ENCODE measurements around the gene CYTH3.

Gene CYTH3

DNA sequence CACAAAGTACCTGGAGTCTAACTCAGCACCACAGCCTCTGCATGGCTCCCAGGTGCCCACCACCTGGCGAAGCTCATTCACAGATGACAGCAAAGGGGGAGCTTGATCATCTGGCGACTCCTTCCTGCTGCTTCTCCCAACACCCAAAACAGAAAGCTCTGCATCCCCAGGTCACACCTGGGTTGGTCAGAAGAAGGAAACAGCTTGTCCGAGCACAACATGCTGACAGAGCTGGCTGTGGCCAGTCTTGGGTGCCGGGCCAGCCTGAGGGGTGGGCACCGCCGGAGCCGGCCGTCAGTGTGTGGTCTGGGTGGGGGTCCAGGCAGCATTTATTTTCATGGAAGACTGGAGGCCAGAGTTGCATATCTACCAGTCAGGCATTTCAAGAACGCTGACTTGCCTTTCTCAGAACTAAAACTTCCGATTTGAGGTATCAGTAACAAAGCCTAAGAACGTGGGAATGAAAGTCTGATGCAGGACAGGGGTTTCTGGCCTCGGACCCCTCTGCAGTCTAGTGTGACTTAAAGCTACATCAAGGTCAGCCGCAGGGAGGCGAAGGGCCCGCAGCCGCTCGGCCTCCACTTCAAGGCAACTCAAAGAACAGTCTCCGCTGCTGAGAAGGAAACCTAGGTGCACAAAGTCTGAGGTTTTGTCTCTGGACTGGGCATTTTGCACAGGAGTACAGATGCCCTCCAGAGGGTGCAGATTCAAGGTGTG, 109.6 kb downstream of the CYTH3 start:
- no peaks in the 10 kb centered on the region for H3K4me1 ChIP-seq (ENCODE audit: control insufficient read depth, insufficient read depth, low read length)
- H3K27me3 ChIP-seq (ENCODE audit: control insufficient read depth, insufficient read depth, low read length), result no peaks in the 10 kb centered on the region
- no peak overlapping the region for H3K27ac ChIP-seq (ENCODE audit: low read depth, low read length)
- no peaks in the 10 kb centered on the region for H3K9me3 ChIP-seq (ENCODE audit: control insufficient read depth, insufficient read depth, low read length)
- H3K9ac ChIP-seq (ENCODE audit: low read depth, low read length), result no peak overlapping the region
- peaks cover 52% of the 10 kb centered on the region for H3K36me3 ChIP-seq (ENCODE audit: control insufficient read depth, insufficient read depth, low read length)
- H3K4me3 ChIP-seq (ENCODE audit: low read depth, low read length), result no peak overlapping the region

DNA sequence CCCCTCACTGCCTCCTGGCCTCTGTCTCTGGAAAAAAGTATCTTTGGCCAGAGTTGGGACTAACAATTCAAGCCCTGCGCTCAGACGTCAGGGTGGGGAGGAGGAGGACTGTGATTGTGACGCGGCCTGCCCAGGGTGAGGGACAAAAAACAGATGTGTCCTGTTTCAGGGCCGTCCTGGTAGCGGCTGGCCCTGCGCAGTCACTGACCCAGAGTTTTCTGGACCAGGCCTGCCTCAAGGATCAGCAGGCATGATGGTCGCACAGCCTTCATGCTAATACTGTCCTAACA, 110.1 kb downstream of the CYTH3 start:
- Histone ChIP-seq H3K36me3 (ENCODE audit: control insufficient read depth, insufficient read depth, low read length) (peaks cover 58% of the 10 kb centered on the region), H3K9me3 (ENCODE audit: control insufficient read depth, insufficient read depth, low read length) (no peaks in the 10 kb centered on the region), H3K9ac (ENCODE audit: low read depth, low read length) (no peak overlapping the region), H3K27me3 (ENCODE audit: control insufficient read depth, insufficient read depth, low read length) (no peaks in the 10 kb centered on the region), H3K27ac (ENCODE audit: low read depth, low read length) (no peak overlapping the region), H3K4me1 (ENCODE audit: control insufficient read depth, insufficient read depth, low read length) (no peaks in the 10 kb centered on the region), H3K4me3 (ENCODE audit: low read depth, low read length) (no peak overlapping the region)

DNA sequence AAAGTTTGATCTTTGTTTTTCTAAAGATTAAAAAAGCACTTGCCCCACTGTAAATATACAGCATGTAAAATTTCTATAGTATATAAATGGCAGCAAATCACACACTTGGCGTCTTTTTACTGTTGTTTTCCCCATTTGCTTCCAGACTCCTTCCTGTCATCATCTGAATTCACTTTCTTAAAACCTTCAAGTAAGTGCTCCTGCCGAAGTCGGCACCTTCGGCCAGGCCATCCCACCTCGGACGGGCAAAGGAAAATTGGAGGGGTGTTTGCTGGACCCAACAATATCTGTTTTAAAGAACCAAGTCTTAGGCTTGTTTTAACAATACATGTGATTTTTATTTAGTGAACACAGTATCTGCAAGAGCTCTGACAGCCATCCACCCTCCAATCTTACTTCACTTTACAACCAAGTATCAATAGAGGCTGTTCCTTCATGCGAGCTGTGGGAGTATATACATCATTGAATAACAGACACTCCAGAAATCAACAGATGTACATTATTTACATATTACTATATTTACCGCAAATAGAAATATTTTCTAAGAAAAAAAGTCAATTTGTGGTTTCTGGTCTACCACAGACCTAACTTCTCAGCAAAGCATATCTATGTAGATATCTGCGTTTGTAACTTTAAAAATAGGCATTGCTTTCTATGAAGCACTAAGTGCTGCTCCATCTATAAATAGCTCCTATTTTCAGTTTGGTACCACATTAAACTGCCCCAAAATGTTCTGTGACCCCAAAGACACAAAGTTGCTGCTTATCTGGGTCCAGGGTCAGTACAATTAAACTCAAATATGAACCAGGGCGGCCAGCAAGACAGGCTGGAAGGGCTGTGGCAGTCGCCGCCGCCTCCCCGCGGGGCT, 110.7 kb downstream of the CYTH3 start:
- peaks cover 63% of the 10 kb centered on the region for H3K36me3 ChIP-seq (ENCODE audit: control insufficient read depth, insufficient read depth, low read length)
- no peaks in the 10 kb centered on the region for H3K9me3 ChIP-seq (ENCODE audit: control insufficient read depth, insufficient read depth, low read length)
- no peaks in the 10 kb centered on the region for H3K4me1 ChIP-seq (ENCODE audit: control insufficient read depth, insufficient read depth, low read length)
- no peak overlapping the region for H3K9ac ChIP-seq (ENCODE audit: low read depth, low read length)
- H3K27me3 ChIP-seq (ENCODE audit: control insufficient read depth, insufficient read depth, low read length), result no peaks in the 10 kb centered on the region
- H3K27ac ChIP-seq (ENCODE audit: low read depth, low read length), result no peak overlapping the region
- H3K4me3 ChIP-seq (ENCODE audit: low read depth, low read length), result no peak overlapping the region

DNA sequence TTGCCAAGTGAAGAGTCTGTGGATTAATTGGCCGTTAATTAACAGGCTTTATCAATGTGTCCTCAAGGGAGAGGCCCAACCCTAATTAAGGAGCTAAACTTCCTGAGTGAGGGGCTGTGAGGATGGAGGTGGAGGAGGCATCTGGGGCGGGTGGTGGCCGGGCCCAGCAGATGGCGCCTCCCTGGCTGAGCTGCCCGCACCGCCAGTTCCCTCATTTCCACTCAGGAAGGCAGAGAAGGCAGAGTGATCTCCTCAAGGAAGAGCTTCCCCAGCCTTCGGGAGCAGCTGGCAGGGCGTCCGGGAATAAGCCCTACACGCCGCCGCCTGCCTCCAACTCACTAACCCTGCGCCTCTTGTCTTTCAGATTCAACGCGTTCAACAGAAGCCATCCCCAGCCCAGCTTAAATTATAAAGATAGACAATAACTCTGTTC, 112.2 kb downstream of the CYTH3 start:
- peak overlapping the region; percentile 14 for H3K27ac ChIP-seq (ENCODE audit: low read depth, low read length)
- no peak overlapping the region for H3K9ac ChIP-seq (ENCODE audit: low read depth, low read length)
- no peaks in the 10 kb centered on the region for H3K27me3 ChIP-seq (ENCODE audit: control insufficient read depth, insufficient read depth, low read length)
- peaks cover 78% of the 10 kb centered on the region for H3K36me3 ChIP-seq (ENCODE audit: control insufficient read depth, insufficient read depth, low read length)
- no peak overlapping the region for H3K4me3 ChIP-seq (ENCODE audit: low read depth, low read length)
- no peaks in the 10 kb centered on the region for H3K4me1 ChIP-seq (ENCODE audit: control insufficient read depth, insufficient read depth, low read length)
- no peaks in the 10 kb centered on the region for H3K9me3 ChIP-seq (ENCODE audit: control insufficient read depth, insufficient read depth, low read length)

DNA sequence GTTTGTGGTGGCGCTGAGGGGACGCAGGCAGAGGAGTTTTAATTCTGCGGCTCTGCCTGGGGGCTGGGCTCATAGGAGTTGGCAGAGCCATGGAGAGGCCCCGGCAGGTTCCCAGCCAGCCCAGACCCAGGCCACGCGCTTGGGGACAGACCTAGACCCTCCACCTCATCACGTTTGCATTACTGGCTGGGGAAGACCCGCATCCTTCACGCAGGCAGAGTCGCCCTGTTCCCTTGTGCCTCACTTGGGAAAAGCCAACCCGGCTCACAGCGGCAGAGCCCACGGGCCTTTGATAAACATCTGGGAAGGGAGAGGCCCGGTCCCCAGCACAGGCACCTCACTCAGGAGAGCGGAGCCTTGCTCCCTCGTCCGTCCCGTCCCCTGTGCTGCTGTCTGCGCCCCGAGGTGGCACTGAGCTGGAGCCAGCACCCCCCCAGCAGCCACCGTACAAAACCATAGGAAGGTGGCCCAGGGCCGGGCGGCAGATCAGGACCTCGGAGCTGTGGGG, 112.8 kb downstream of the CYTH3 start:
- peak overlapping the region; percentile 14 for H3K27ac ChIP-seq (ENCODE audit: low read depth, low read length)

DNA sequence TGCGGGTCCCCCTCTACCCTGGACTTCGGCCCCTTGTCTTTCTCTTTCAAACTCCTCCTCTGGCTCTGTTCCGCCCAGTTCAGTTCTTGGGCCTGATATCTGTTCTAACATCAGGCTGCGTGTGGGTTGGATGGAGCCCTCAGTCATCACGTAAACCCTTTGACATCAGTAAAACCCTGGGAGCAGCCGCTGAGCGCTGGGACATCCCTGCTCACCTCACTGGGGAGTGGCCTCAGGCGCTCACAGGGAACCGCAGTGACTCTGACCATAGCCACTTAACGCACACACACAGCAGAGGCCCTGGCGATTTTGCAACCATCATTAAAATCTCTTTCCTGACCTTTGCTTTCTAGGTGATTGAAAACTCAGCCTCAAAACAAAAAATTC, 113.3 kb downstream of the CYTH3 start:
- Histone ChIP-seq H3K4me1 (ENCODE audit: control insufficient read depth, insufficient read depth, low read length) (no peaks in the 10 kb centered on the region), H3K9me3 (ENCODE audit: control insufficient read depth, insufficient read depth, low read length) (no peaks in the 10 kb centered on the region), H3K27me3 (ENCODE audit: control insufficient read depth, insufficient read depth, low read length) (no peaks in the 10 kb centered on the region), H3K9ac (ENCODE audit: low read depth, low read length) (no peak overlapping the region), H3K27ac (ENCODE audit: low read depth, low read length) (no peak overlapping the region), H3K36me3 (ENCODE audit: control insufficient read depth, insufficient read depth, low read length) (peaks cover 83% of the 10 kb centered on the region), H3K4me3 (ENCODE audit: low read depth, low read length) (no peak overlapping the region)

More for the DNA sequence above, 112.8 kb downstream of the CYTH3 start:
- H3K9ac ChIP-seq (ENCODE audit: low read depth, low read length), result no peak overlapping the region
- no peak overlapping the region for H3K4me3 ChIP-seq (ENCODE audit: low read depth, low read length)
- no peaks in the 10 kb centered on the region for H3K27me3 ChIP-seq (ENCODE audit: control insufficient read depth, insufficient read depth, low read length)
- H3K36me3 ChIP-seq (ENCODE audit: control insufficient read depth, insufficient read depth, low read length), result peaks cover 83% of the 10 kb centered on the region
- H3K9me3 ChIP-seq (ENCODE audit: control insufficient read depth, insufficient read depth, low read length), result no peaks in the 10 kb centered on the region
- H3K4me1 ChIP-seq (ENCODE audit: control insufficient read depth, insufficient read depth, low read length), result no peaks in the 10 kb centered on the region

DNA sequence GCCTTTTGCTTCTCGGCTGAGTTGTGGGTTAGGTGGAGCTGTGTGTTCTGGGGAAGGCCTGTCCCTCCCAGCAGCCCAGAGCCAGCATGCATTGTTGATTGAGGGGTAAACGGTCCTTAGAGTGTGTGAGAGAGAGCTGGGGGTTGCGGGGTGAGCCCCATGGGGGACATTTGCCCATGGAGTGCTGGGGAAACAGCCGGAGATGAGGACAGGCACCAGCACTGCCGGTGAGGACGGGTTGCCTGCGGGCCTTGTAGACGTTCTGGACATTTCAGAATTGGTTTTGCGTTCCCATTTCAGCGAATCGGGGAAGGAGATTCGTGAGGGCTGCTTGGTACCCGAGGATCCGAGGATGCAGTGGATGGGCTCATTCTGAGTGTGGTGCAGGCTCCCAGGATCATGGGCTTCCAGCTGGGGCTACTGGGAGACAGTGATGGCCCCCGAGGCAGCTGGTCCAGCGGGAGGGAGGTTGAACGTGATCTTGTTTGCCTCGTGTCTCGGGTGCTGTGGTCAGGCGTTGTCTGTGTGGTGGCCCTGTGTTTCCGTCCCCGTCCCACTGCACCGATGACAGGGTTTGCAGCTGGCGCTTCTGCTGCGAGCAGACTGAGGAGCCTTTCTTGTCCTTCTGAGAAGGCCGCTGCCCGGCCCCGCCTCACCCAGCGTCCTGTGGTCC, 113.9 kb downstream of the CYTH3 start:
- no peak overlapping the region for H3K27ac ChIP-seq (ENCODE audit: low read depth, low read length)
- no peak overlapping the region for H3K9ac ChIP-seq (ENCODE audit: low read depth, low read length)
- peaks cover 83% of the 10 kb centered on the region for H3K36me3 ChIP-seq (ENCODE audit: control insufficient read depth, insufficient read depth, low read length)

DNA sequence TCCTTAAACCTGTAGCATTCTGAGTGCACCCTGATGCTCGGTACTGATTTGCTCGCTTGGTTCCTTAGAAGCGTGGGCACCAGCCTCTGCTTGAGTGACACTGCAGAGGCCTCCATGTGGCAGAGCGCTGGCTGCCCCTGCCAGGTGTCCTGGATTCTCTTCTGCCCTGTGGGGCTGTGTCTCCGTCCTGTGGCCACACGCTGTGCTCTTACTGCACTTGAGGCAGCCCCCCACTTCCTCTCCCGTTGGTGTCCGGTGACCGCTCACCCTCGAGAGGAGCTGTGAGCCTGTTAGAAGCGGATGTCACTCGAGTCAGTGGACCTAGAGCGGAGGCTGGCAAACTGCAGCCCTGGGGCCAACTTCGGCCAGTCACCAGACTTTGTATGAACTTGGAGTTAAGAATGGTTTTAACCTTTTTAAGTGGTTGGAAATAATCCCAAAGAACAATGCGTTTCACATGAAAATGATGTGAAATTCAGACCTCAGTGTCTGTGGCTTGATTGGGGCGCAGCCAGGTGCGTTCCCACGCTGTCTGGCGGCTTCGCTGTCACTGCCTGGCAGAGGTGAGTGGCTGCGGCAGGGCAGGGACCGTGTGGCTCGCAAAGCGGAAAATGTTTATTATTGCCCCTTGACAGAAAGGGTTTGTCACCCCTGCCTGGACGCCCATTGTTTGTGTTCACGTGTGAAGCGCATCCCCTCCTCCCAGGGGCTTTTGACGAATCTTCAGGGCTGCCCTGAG, 114.6 kb downstream of the CYTH3 start:
- Histone ChIP-seq H3K27me3 (ENCODE audit: control insufficient read depth, insufficient read depth, low read length) (no peaks in the 10 kb centered on the region), H3K4me3 (ENCODE audit: low read depth, low read length) (no peak overlapping the region), H3K4me1 (ENCODE audit: control insufficient read depth, insufficient read depth, low read length) (no peaks in the 10 kb centered on the region), H3K27ac (ENCODE audit: low read depth, low read length) (no peak overlapping the region), H3K9ac (ENCODE audit: low read depth, low read length) (no peak overlapping the region), H3K9me3 (ENCODE audit: control insufficient read depth, insufficient read depth, low read length) (no peaks in the 10 kb centered on the region), H3K36me3 (ENCODE audit: control insufficient read depth, insufficient read depth, low read length) (peaks cover 88% of the 10 kb centered on the region)

More for the DNA sequence above, 113.9 kb downstream of the CYTH3 start:
- Histone ChIP-seq H3K27me3 (ENCODE audit: control insufficient read depth, insufficient read depth, low read length) (no peaks in the 10 kb centered on the region), H3K9me3 (ENCODE audit: control insufficient read depth, insufficient read depth, low read length) (no peaks in the 10 kb centered on the region), H3K4me3 (ENCODE audit: low read depth, low read length) (no peak overlapping the region), H3K4me1 (ENCODE audit: control insufficient read depth, insufficient read depth, low read length) (no peaks in the 10 kb centered on the region)

DNA sequence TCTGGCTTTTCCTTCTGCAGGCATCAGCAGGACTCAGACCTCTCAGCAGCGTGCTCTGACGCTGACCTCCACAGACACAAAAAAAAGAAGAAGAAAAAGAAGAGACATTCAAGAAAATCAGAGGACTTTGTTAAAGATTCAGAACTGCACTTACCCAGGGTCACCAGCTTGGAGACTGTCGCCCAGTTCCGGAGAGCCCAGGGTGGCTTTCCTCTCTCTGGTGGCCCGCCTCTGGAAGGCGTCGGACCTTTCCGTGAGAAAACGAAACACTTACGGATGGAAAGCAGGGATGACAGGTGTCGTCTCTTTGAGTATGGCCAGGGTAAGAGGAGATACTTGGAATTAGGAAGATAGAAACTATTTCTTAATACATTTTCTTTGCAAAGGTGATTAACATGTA, 115.7 kb downstream of the CYTH3 start:
- no peak overlapping the region for H3K9ac ChIP-seq (ENCODE audit: low read depth, low read length)
- H3K27ac ChIP-seq (ENCODE audit: low read depth, low read length), result no peak overlapping the region
- H3K27me3 ChIP-seq (ENCODE audit: control insufficient read depth, insufficient read depth, low read length), result no peaks in the 10 kb centered on the region
- H3K4me3 ChIP-seq (ENCODE audit: low read depth, low read length), result no peak overlapping the region
- no peaks in the 10 kb centered on the region for H3K4me1 ChIP-seq (ENCODE audit: control insufficient read depth, insufficient read depth, low read length)
- H3K9me3 ChIP-seq (ENCODE audit: control insufficient read depth, insufficient read depth, low read length), result no peaks in the 10 kb centered on the region
- peaks cover 89% of the 10 kb centered on the region for H3K36me3 ChIP-seq (ENCODE audit: control insufficient read depth, insufficient read depth, low read length)

DNA sequence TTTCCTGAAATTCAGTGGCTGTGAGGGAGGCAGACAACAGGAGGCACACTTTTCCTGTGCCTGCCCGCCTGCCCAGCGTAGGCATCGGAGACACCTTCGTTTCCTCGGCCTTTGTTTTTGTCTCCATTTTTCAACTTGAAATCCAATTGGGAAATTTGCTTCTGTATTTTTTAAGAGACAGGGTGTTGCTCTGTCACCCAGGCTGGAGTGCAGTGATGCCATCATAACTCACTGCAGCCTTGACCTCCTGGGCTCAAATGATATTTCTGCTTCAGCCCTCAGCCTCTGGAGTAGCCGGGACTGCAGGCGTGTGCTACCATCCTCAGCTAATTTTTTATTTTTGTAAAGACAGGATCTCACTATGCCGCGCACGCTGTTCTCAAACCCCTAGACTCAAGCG, 116.8 kb downstream of the CYTH3 start:
- H3K36me3 ChIP-seq (ENCODE audit: control insufficient read depth, insufficient read depth, low read length), result peaks cover 89% of the 10 kb centered on the region
- no peaks in the 10 kb centered on the region for H3K4me1 ChIP-seq (ENCODE audit: control insufficient read depth, insufficient read depth, low read length)
- no peak overlapping the region for H3K9ac ChIP-seq (ENCODE audit: low read depth, low read length)
- H3K4me3 ChIP-seq (ENCODE audit: low read depth, low read length), result no peak overlapping the region
- no peak overlapping the region for H3K27ac ChIP-seq (ENCODE audit: low read depth, low read length)
- no peaks in the 10 kb centered on the region for H3K27me3 ChIP-seq (ENCODE audit: control insufficient read depth, insufficient read depth, low read length)
- H3K9me3 ChIP-seq (ENCODE audit: control insufficient read depth, insufficient read depth, low read length), result no peaks in the 10 kb centered on the region

All from HUES48 (cell line).